LNCaP clone FGC (cell line): ENCODE results near the gene TMEM131L.
"Not testable (repeated sequence)": the region's sequence is repeated elsewhere in the genome, so short reads cannot be mapped to it uniquely, and the experiment has no call there.

Source experiments
- DNase-seq: peaks from one replicate; pipeline ENCODE4 v3.0.0-alpha.2; 2011; ENCODE audit warnings: low read depth
- H3K4me3 ChIP-seq: 2 replicates; pipeline ENCODE4 v1.5.1; 2011; ENCODE audit warnings: mild to moderate bottlenecking, low read depth, low read length, control low read depth
- CTCF ChIP-seq: IDR thresholded peaks from 2 replicates; pipeline ENCODE4 v1.5.1; 2012; ENCODE audit warnings: mild to moderate bottlenecking; ENCODE audit not compliant: control insufficient read depth, insufficient read depth; ENCODE audit errors: extremely low read depth

The TMEM131L gene

GRCh38 chr4:153506341-153507309 is 40.5 kb downstream of the TMEM131L start:
- no peak for TF ChIP-seq CTCF
- DNase-seq: no peak
- no peak overlapping the region for H3K4me3 ChIP-seq

DNA sequence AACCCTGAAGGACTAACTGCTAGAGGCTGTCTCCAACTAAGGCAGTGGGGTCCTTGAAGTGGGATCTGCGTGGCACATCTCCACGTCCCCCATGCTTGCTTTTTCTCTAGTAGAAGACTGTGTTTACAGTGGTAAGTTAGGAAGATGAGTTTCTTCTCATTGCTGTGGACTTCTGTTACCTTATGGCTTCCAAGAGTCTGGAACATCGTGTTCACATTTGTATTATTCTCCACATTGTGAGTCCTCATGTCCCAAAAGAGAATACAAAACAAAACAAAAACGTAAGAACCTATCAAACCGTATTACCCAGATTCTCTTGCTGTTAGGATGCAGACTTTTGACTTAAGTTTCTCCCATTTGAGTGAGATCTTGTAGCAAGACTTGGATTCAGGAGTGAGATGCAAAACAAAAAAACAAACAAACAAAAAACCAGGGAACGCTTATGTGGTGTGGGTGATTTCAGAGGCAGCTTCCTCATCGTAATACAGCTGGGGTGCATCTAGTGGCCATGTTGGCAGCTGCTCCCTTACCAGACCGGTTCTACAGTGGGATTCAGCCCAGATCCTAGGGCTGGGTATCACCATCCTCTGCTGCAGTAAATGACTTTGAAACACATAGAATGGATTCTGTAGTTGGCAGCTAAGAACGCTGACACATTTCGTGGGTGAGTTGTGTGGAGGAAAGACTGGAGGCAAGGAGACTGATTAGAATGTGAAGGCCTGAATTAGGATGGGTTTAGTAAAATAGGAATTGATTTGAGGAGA is 41.3 kb downstream of the TMEM131L start:
- no peak overlapping the region for H3K4me3 ChIP-seq
- no peak for TF ChIP-seq CTCF
- DNase-seq: no peak

DNA sequence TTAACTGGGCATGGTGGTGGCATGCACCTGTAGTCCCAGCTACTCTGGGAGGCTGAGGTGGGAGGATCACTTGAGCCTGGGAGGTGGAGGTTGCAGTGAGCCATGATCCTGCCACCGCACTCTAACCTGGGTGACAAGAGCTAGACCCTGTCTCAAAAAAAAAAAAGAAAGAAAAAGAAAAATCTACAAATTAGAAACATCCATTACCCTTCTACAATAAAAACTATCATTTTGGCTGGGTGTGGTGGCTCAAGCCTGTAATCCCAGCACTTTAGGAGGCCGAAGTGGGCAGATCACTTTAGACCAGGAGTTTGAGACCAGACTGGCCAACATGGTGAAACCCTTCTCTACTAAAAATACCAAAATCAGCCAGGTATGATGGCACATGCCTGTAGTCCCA is 43.1 kb downstream of the TMEM131L start:
- not testable (repeated sequence) for DNase-seq, H3K4me3 ChIP-seq

DNA sequence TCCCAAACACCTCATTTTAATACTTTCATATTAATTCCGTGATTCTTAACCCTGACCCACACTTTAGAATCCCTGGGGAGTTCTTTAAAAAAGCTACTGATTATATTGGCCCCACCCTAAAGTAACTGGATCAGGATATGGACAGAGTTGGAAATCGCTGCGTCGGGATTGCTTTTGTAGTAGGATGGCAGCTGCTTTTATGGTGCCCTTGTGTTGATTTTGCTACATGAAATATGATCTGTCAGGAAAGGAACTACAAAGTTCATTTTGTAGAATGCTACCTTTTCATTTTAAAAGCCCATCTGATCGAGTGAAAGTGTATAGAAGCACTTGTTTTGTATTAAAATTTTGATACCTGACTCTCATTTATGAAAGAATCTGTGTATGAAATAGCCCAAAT is 43.6 kb downstream of the TMEM131L start:
- TF ChIP-seq CTCF: no peak
- DNase-seq: no peak
- no peak overlapping the region for H3K4me3 ChIP-seq

- no peak for TF ChIP-seq CTCF
- DNase-seq: no peak
- no peak overlapping the region for H3K4me3 ChIP-seq
These were observed 44.3 kb downstream of the TMEM131L start for GRCh38 chr4:153510252-153511001.

- TF ChIP-seq CTCF: no peak
- no peak for DNase-seq
- no peak overlapping the region for H3K4me3 ChIP-seq
These were observed 44.9 kb downstream of the TMEM131L start for GRCh38 chr4:153511104-153511503.

GRCh38 chr4:153512162-153512852 is 46.1 kb downstream of the TMEM131L start:
- no peak for DNase-seq
- no peak overlapping the region for H3K4me3 ChIP-seq
- TF ChIP-seq CTCF: no peak
